Sigmoid colon (tissue), 7 donors: ENCODE measurements around the gene CLHC1. TPM values are rescaled to one million over a fixed set of nuclear protein-coding genes. Genes with fewer than 3 reads are reported as not detected.

Experiments used
- DNase-seq: peaks from one replicate; pipeline ENCODE4 v3.0.0-alpha.2; 2019
- H3K27ac ChIP-seq, 4 donors: fragments of 200-600 bp; sonication (generic); one replicate each; pipeline ENCODE4 v1.5.1; 2016 to 2019; ENCODE audit warnings: mild to moderate bottlenecking in 1 of 4
- H3K27me3 ChIP-seq, 3 donors: fragments of 200-600 bp; sonication (generic); one replicate each; pipeline ENCODE4 v1.5.1; 2019; ENCODE audit warnings: mild to moderate bottlenecking in 1 of 3
- H3K36me3 ChIP-seq, 4 donors: fragments of 200-600 bp; sonication (generic); one replicate each; pipeline ENCODE4 v1.5.1; 2016 to 2019
- H3K4me1 ChIP-seq, 4 donors: fragments of 200-600 bp; sonication (generic); one replicate each; pipeline ENCODE4 v1.5.1; 2017 to 2019
- H3K4me3 ChIP-seq, 4 donors: fragments of 200-600 bp; sonication (generic); one replicate each; pipeline ENCODE4 v1.5.1; 2017 to 2019; ENCODE audit warnings: mild to moderate bottlenecking in 2 of 4, moderate library complexity in 1 of 4
- H3K9me3 ChIP-seq, 4 donors: fragments of 200-600 bp in 3 of 4; sonication (generic) in 3 of 4; one replicate each; pipeline versions ENCODE4 v1.5.1 to v1.6.1; 2013 to 2019
- EP300 ChIP-seq, 4 donors: sonication (generic); formaldehyde crosslinking; IDR thresholded peaks; one replicate each; pipeline ENCODE4 v1.6.1; 2017; ENCODE audit warnings: antibody characterized with exemption in 4 of 4
- POLR2A ChIP-seq, 2 donors: fragments of 450-650 bp; IDR thresholded peaks; one replicate each; pipeline ENCODE4 v1.6.1; 2016; ENCODE audit warnings: antibody characterized with exemption in 2 of 2, mild to moderate bottlenecking in 2 of 2, moderate library complexity in 2 of 2
- POLR2AphosphoS5 ChIP-seq, 4 donors: sonication (generic); formaldehyde crosslinking; IDR thresholded peaks; one replicate each; pipeline ENCODE4 v1.6.1; 2017; ENCODE audit warnings: antibody characterized with exemption in 4 of 4
- WGBS, 2 donors: extraction: QIAGEN DNeasy Blood & Tissue Kit; methylation state at CpG; one replicate each; pipeline ENCODE4 v1.1.7; 2013; 5-methylcytosine and 5-hydroxymethylcytosine counted together
- intact Hi-C: fragments of 100-400 bp; cut with DNase I; formaldehyde crosslinking; loops from one replicate; pipeline ENCODE4 v1.15.1; 2023
- polyA plus RNA-seq, 3 donors: library from polyadenylated mRNA; stranded (reverse); fragments of 200-250 nt; gene quantifications; one replicate each; pipeline ENCODE4 v1.2.3, GENCODE V29; 2013
- total RNA-seq, 4 donors: library from RNA; depleted of rRNA; stranded (reverse); fragments of >200 nt; gene quantifications; one replicate each; pipeline ENCODE4 v1.1.0, GENCODE V29; 2016
- TF ChIP-seq, protein P1 (sequence below), 4 experiments: fragments of 450-650 bp in 3 of 4; fragments of 200-600 bp in 1 of 4; IDR thresholded peaks; one replicate each; pipeline ENCODE4 v1.5.1; 2016 to 2019; ENCODE audit warnings: antibody characterized with exemption in 4 of 4, mild to moderate bottlenecking in 3 of 4, moderate library complexity in 2 of 4
- donor health status: healthy with polysubstance abuse.
- donor health status: Bipolar disorder and iron deficiency.
- donor health status: healthy.

The CLHC1 gene
- total and polyA plus RNA-seq, 7 donors = 4.4 to 22.4 (median 6.6) TPM

DNA sequence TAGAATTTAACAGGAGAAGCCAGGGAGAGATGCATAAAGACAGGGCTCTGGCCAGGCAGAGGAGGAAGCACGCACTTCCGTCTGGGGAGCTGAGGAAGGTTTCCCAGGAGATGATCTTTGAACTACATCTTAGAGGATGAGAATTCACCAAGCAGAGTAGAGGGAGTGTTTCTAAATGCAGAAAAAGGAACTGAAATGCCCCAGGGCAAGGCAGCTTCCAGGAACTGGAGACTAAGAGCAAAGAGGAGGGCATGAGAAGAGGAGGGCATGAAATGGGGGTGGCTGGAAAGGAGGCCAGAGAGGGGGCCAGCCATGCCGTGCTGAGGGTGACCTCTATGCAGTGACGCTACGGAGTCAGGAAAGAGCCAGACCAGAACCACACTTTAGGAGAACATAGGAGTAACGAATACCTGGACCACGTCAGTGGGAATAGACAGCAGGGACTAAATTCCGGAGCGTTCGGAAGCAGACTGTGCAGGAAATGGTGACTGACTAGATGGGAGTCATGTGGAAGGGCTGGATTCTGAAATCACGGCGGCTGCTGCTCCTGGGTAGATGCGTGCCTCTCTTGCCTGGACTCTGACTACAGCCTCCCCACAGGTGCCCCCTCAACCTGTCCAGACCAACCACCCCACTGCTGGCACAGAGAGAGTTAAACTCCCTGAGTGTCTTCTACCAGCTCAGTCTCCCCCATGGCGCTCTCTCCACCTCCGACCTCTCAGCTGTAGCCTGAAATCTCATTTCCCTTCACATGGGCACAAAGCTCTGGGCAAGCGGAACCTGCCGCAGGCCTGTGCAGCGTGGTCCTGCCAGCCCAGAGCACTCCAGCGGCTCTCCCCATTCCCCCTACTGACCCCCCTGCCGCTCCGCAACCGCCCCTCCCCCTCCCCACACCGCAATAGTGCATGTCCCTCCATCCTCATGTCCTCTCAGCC lies 94.8 kb downstream of the CLHC1 start:
- no peaks in the 10 kb centered on the region for H3K27me3 ChIP-seq

DNA sequence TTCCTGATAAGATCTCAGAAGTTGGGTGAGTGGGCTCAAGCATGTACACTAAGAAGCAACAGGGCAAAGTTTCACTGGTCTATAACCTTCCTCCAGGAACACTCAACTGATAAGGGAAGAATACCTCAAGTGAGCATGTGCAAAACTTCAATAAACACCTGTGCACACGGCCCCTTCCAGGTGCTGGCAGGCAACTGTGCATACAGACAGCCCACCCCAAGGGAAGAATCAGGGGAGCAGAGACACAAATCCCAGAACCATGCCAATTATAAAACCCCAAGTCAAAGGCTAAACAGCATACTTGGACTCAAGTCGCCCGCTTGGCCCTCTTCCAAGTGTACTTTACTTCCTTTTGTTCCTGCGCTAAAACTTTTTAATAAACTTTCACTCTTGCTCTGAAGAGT lies 96.0 kb downstream of the CLHC1 start:
- Histone ChIP-seq H3K4me1 (peaks cover 0 to 52% (median 41%) of the 10 kb centered on the region in 4 donors), H3K36me3 (no peaks in the 10 kb centered on the region), H3K4me3 (no peak overlapping the region), H3K27me3 (no peaks in the 10 kb centered on the region), H3K27ac (peak overlapping the region in 2 of 4 donors; percentile 10 to 74), H3K9me3 (no peaks in the 10 kb centered on the region)
- TF ChIP-seq POLR2A (IDR thresholded peaks at IDR 0.05) (no peak), EP300 (IDR thresholded peaks at IDR 0.05) (no peak)
- TF ChIP-seq, protein P1, sequence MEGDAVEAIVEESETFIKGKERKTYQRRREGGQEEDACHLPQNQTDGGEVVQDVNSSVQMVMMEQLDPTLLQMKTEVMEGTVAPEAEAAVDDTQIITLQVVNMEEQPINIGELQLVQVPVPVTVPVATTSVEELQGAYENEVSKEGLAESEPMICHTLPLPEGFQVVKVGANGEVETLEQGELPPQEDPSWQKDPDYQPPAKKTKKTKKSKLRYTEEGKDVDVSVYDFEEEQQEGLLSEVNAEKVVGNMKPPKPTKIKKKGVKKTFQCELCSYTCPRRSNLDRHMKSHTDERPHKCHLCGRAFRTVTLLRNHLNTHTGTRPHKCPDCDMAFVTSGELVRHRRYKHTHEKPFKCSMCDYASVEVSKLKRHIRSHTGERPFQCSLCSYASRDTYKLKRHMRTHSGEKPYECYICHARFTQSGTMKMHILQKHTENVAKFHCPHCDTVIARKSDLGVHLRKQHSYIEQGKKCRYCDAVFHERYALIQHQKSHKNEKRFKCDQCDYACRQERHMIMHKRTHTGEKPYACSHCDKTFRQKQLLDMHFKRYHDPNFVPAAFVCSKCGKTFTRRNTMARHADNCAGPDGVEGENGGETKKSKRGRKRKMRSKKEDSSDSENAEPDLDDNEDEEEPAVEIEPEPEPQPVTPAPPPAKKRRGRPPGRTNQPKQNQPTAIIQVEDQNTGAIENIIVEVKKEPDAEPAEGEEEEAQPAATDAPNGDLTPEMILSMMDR (IDR thresholded peaks at IDR 0.05) = no peak
- WGBS, 2 donors = 23 to 59% methylated on average over 4 of the region's 4 CpGs
- intact Hi-C loops = no loop called here
- DNase-seq = no peak

More for the DNA sequence above, 94.8 kb downstream of the CLHC1 start:
- peak overlapping the region; percentile 5 to 74 (median 60) for H3K27ac ChIP-seq
- no peak for DNase-seq
- intact Hi-C loops = no loop called here
- H3K4me3 ChIP-seq = no peak overlapping the region
- H3K4me1 ChIP-seq = peaks cover 0 to 57% (median 45%) of the 10 kb centered on the region in 4 donors
- 75 to 76% methylated on average over 23 of the region's 23 CpGs for WGBS, 2 donors
- no peaks in the 10 kb centered on the region for H3K9me3 ChIP-seq
- H3K36me3 ChIP-seq = no peaks in the 10 kb centered on the region
- TF ChIP-seq, protein P1 (IDR thresholded peaks at IDR 0.05) = no peak
- no peak for TF ChIP-seq EP300 (IDR thresholded peaks at IDR 0.05)
- no peak for TF ChIP-seq POLR2AphosphoS5 (IDR thresholded peaks at IDR 0.05)
- no peak for TF ChIP-seq POLR2A (IDR thresholded peaks at IDR 0.05)

DNA sequence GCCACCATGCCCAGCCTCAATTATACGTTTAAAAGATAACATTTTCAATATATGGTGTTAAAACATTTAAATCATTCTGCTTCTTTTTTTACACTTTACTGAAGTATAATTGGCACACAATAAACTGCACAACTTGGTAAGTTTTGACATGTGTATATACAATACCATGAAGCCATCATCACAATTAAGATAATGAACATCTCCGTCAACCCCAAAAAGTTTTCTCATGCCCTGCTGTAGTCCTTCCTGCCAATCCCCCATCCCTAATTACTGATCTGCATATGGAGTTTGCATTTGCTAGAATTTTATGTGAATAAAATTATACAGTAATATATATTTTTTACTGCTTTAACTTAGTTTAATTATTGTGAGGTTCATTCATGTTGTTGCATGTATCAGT lies 96.6 kb downstream of the CLHC1 start:
- Histone ChIP-seq H3K4me3 (no peak overlapping the region), H3K9me3 (no peaks in the 10 kb centered on the region), H3K4me1 (peaks cover 0 to 52% (median 41%) of the 10 kb centered on the region in 4 donors), H3K36me3 (no peaks in the 10 kb centered on the region), H3K27me3 (no peaks in the 10 kb centered on the region), H3K27ac (no peak overlapping the region)
- 48 to 91% methylated on average over 2 of the region's 2 CpGs for WGBS, 2 donors
- TF ChIP-seq POLR2A (IDR thresholded peaks at IDR 0.05) (no peak), POLR2AphosphoS5 (IDR thresholded peaks at IDR 0.05) (no peak), EP300 (IDR thresholded peaks at IDR 0.05) (no peak)
- TF ChIP-seq, protein P1 (IDR thresholded peaks at IDR 0.05) = no peak
- DNase-seq = no peak
- intact Hi-C loops = no loop called here

DNA sequence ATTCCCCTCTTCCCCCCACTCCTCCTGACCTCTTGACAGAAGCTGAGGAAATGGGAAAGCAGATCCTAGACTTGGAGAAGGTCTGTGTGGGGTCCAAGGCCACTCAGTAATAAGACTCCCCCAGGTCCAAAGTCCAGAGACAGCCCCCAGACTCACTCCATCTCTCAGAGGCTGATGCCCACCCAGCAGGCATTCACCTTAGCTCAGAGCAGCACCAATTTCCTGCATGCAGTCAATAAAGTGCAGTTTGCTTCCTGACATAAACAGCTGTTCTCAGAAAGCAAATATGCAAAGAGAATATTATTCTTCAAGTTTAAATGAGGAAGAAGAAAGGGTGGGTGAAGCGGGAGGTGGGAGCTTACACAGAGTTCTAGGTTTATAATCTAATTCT lies 97.8 kb downstream of the CLHC1 start:
- no peak for DNase-seq
- 21 to 28% methylated on average over 1 of the region's 1 CpG for WGBS, 2 donors
- TF ChIP-seq POLR2AphosphoS5 (IDR thresholded peaks at IDR 0.05) (no peak), EP300 (IDR thresholded peaks at IDR 0.05) (no peak), POLR2A (IDR thresholded peaks at IDR 0.05) (no peak)
- TF ChIP-seq, protein P1 (IDR thresholded peaks at IDR 0.05) = no peak
- no peaks in the 10 kb centered on the region for H3K9me3 ChIP-seq
- no peaks in the 10 kb centered on the region for H3K36me3 ChIP-seq
- peak overlapping the region in 3 of 4 donors; percentile 34 to 46 (median 41) for H3K4me3 ChIP-seq
- H3K4me1 ChIP-seq = peaks cover 0 to 50% (median 41%) of the 10 kb centered on the region in 4 donors
- no peaks in the 10 kb centered on the region for H3K27me3 ChIP-seq
- peak overlapping the region; percentile 65 to 82 (median 75) for H3K27ac ChIP-seq
- intact Hi-C loops = no loop called here
